Putamen (tissue), 1 donor: Measurements from ENCODE around the gene SMPD2.

Source experiments
- DNase-seq: peaks from one replicate; pipeline ENCODE4 v3.0.0-alpha.2; 2016; ENCODE audit warnings: low spot score

SMPD2 gene

GRCh38 chr6:109485266-109485935 lies 44.9 kb downstream of the SMPD2 start:
- no peak for DNase-seq

- DNase-seq = no peak
Observed at GRCh38 chr6:109486068-109486467, 45.5 kb downstream of the SMPD2 start.

GRCh38 chr6:109488001-109488400 lies 47.5 kb downstream of the SMPD2 start:
- DNase-seq = no peak

- DNase-seq = no peak
Observed at GRCh38 chr6:109490713-109491112, 50.2 kb downstream of the SMPD2 start.

- no peak for DNase-seq
Observed at GRCh38 chr6:109491207-109491938, 50.8 kb downstream of the SMPD2 start.
